Measurements from ENCODE around the gene ZCCHC17. TPM values are rescaled to one million over a fixed set of nuclear protein-coding genes. Genes with fewer than 3 reads are reported as not detected.

Gene ZCCHC17
- total and polyA plus RNA-seq, 9 donors = 25.4 to 36.8 (median 27.5) TPM

- H3K4me3 ChIP-seq (ENCODE audit: low read length) = no peak overlapping the region
- no peaks in the 10 kb centered on the region for H3K9me3 ChIP-seq (replicated peaks; ENCODE audit: control insufficient read depth, low read depth, low read length)
- no peak overlapping the region for H3K27ac ChIP-seq (ENCODE audit: low read length)
- no peak for DNase-seq
- H3K4me1 ChIP-seq (ENCODE audit: control insufficient read depth, insufficient read depth, low read length) = no peaks in the 10 kb centered on the region
- no peaks in the 10 kb centered on the region for H3K27me3 ChIP-seq (ENCODE audit: control insufficient read depth, insufficient read depth, low read length)
- WGBS (ENCODE audit: insufficient coverage) = 100% methylated on average over 1 of the region's 3 CpGs
- peaks cover 4% of the 10 kb centered on the region for H3K36me3 ChIP-seq (ENCODE audit: control insufficient read depth, insufficient read depth, low read length)
These were observed 30.5 kb downstream of the ZCCHC17 start for GRCh38 chr1:31327381-31327780.

DNA sequence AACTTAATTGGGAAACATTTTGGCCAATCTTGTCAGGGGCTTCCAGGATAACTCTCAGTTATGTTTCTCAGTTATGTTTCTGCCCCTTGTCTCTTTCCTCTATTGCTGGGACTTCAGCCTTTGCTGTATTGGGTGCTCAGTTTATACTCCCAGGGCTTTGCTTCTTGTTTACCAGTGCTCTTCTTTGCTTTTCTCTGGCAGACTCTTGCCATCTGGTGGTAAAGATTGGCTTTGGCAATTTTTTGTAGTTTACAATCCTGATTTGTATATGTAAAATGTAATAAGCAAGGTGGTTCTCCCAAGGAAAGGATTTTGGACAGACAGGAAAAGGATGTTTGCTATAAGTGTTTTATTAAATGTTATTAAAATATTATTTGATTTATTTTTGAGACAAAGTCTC lies 38.2 kb downstream of the ZCCHC17 start:
- peaks cover 10% of the 10 kb centered on the region for H3K36me3 ChIP-seq (ENCODE audit: control insufficient read depth, insufficient read depth, low read length)
- no peak overlapping the region for H3K4me3 ChIP-seq (ENCODE audit: low read length)
- DNase-seq = peak; percentile 27
- H3K27me3 ChIP-seq (ENCODE audit: control insufficient read depth, insufficient read depth, low read length) = no peaks in the 10 kb centered on the region
- H3K9me3 ChIP-seq (replicated peaks; ENCODE audit: control insufficient read depth, low read depth, low read length) = no peaks in the 10 kb centered on the region
- H3K27ac ChIP-seq (ENCODE audit: low read length) = no peak overlapping the region
- H3K4me1 ChIP-seq (ENCODE audit: control insufficient read depth, insufficient read depth, low read length) = no peaks in the 10 kb centered on the region

GRCh38 chr1:31336687-31337467 lies 40.0 kb downstream of the ZCCHC17 start:
- Histone ChIP-seq H3K4me1 (ENCODE audit: control insufficient read depth, insufficient read depth, low read length) (no peaks in the 10 kb centered on the region), H3K27ac (ENCODE audit: low read length) (no peak overlapping the region), H3K4me3 (ENCODE audit: low read length) (no peak overlapping the region), H3K27me3 (ENCODE audit: control insufficient read depth, insufficient read depth, low read length) (no peaks in the 10 kb centered on the region), H3K36me3 (ENCODE audit: control insufficient read depth, insufficient read depth, low read length) (peaks cover 11% of the 10 kb centered on the region), H3K9me3 (replicated peaks; ENCODE audit: control insufficient read depth, low read depth, low read length) (no peaks in the 10 kb centered on the region)
- WGBS (ENCODE audit: insufficient coverage) = 78% methylated on average over 3 of the region's 10 CpGs
- DNase-seq = no peak

DNA sequence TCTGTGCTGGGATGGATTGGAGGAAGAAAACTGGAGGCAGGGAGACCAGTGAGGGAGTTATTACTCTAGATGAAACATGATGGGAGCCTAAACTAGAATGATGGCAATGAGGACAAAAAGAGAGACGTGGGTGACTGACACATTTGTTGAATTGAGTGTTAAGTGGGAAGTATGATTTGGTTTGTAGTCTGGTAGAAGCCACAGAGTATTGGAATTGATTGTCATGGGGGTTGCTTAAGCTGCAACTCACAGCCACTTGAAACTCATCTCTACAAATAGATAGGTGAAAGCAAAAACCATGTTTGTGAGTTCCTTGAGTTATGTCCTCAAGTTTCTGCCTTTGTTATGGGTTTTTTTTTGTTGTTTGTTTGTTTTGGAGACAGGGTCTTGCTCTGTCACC lies 47.7 kb downstream of the ZCCHC17 start:
- DNase-seq = no peak
- Histone ChIP-seq H3K9me3 (replicated peaks; ENCODE audit: control insufficient read depth, low read depth, low read length) (no peaks in the 10 kb centered on the region), H3K36me3 (ENCODE audit: control insufficient read depth, insufficient read depth, low read length) (peaks cover 30% of the 10 kb centered on the region), H3K27ac (ENCODE audit: low read length) (no peak overlapping the region), H3K4me3 (ENCODE audit: low read length) (no peak overlapping the region), H3K4me1 (ENCODE audit: control insufficient read depth, insufficient read depth, low read length) (no peaks in the 10 kb centered on the region), H3K27me3 (ENCODE audit: control insufficient read depth, insufficient read depth, low read length) (no peaks in the 10 kb centered on the region)
- 88% methylated on average over 1 of the region's 1 CpG for WGBS (ENCODE audit: insufficient coverage)

GRCh38 chr1:31345635-31346034 lies 48.8 kb downstream of the ZCCHC17 start:
- H3K27me3 ChIP-seq (ENCODE audit: control insufficient read depth, insufficient read depth, low read length) = no peaks in the 10 kb centered on the region
- peaks cover 25% of the 10 kb centered on the region for H3K36me3 ChIP-seq (ENCODE audit: control insufficient read depth, insufficient read depth, low read length)
- H3K9me3 ChIP-seq (replicated peaks; ENCODE audit: control insufficient read depth, low read depth, low read length) = no peaks in the 10 kb centered on the region
- no peak overlapping the region for H3K4me3 ChIP-seq (ENCODE audit: low read length)
- H3K27ac ChIP-seq (ENCODE audit: low read length) = no peak overlapping the region
- DNase-seq = no peak
- no peaks in the 10 kb centered on the region for H3K4me1 ChIP-seq (ENCODE audit: control insufficient read depth, insufficient read depth, low read length)
- no CpG with 5 or more reads among the region's 2 CpGs for WGBS (ENCODE audit: insufficient coverage)

- no peak for DNase-seq
- Histone ChIP-seq H3K9me3 (replicated peaks; ENCODE audit: control insufficient read depth, low read depth, low read length) (no peaks in the 10 kb centered on the region), H3K36me3 (ENCODE audit: control insufficient read depth, insufficient read depth, low read length) (peaks cover 30% of the 10 kb centered on the region), H3K27me3 (ENCODE audit: control insufficient read depth, insufficient read depth, low read length) (no peaks in the 10 kb centered on the region), H3K27ac (ENCODE audit: low read length) (no peak overlapping the region), H3K4me1 (ENCODE audit: control insufficient read depth, insufficient read depth, low read length) (no peaks in the 10 kb centered on the region), H3K4me3 (ENCODE audit: low read length) (no peak overlapping the region)
These were observed 50.0 kb downstream of the ZCCHC17 start for GRCh38 chr1:31346785-31347184.

DNA sequence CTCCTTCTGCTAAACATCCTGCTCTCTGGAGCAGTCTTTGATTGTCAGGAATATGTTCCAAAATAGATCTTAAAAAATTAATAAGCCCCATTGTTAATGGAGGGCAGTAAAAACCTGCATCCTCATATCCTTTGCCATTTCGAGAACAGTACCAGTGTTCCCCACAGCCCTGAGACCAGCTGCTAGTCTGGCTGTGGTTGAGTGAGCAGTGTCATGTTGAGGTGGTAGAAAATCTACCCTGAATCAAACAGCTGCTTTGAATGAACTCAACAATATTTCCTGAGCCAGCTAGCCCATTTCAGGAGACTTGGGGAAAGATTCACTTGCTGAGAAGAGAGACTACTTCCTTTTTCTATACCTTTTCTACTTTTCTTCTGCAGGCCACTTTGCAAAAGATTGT lies 51.6 kb downstream of the ZCCHC17 start:
- WGBS (ENCODE audit: insufficient coverage) = no CpG with 5 or more reads among the region's 1 CpG
- no peak for DNase-seq
- Histone ChIP-seq H3K9me3 (replicated peaks; ENCODE audit: control insufficient read depth, low read depth, low read length) (no peaks in the 10 kb centered on the region), H3K4me3 (ENCODE audit: low read length) (no peak overlapping the region), H3K36me3 (ENCODE audit: control insufficient read depth, insufficient read depth, low read length) (peaks cover 24% of the 10 kb centered on the region), H3K27me3 (ENCODE audit: control insufficient read depth, insufficient read depth, low read length) (no peaks in the 10 kb centered on the region), H3K4me1 (ENCODE audit: control insufficient read depth, insufficient read depth, low read length) (no peaks in the 10 kb centered on the region), H3K27ac (ENCODE audit: low read length) (no peak overlapping the region)

- Histone ChIP-seq H3K27ac (ENCODE audit: low read length) (no peak overlapping the region), H3K27me3 (ENCODE audit: control insufficient read depth, insufficient read depth, low read length) (no peaks in the 10 kb centered on the region), H3K4me1 (ENCODE audit: control insufficient read depth, insufficient read depth, low read length) (no peaks in the 10 kb centered on the region), H3K4me3 (ENCODE audit: low read length) (no peak overlapping the region), H3K9me3 (replicated peaks; ENCODE audit: control insufficient read depth, low read depth, low read length) (no peaks in the 10 kb centered on the region), H3K36me3 (ENCODE audit: control insufficient read depth, insufficient read depth, low read length) (peaks cover 17% of the 10 kb centered on the region)
- no peak for DNase-seq
- WGBS (ENCODE audit: insufficient coverage) = no CpG with 5 or more reads among the region's 3 CpGs
These were observed 57.5 kb downstream of the ZCCHC17 start for GRCh38 chr1:31354283-31354682.

DNA sequence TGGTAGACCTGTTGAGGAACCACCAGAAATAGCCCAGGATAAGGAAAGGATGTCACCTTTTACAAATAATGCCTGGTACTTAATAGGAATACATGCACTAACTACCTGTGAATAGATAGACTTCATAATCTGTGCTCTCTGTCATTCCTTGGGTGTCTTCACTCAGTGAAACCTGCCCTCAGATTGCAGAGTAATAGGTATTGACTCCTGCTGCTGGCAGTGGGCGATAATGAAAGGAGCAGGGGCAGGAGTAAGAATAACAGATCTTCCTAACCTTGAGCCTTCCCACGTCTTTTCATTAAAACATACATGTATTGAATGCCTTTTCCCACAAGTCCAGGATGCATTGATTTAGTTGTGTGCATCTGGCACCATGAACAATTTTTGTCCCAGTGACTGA lies 59.6 kb downstream of the ZCCHC17 start:
- Histone ChIP-seq H3K27me3 (ENCODE audit: control insufficient read depth, insufficient read depth, low read length) (no peaks in the 10 kb centered on the region), H3K9me3 (replicated peaks; ENCODE audit: control insufficient read depth, low read depth, low read length) (no peaks in the 10 kb centered on the region), H3K36me3 (ENCODE audit: control insufficient read depth, insufficient read depth, low read length) (peaks cover 22% of the 10 kb centered on the region), H3K27ac (ENCODE audit: low read length) (no peak overlapping the region), H3K4me1 (ENCODE audit: control insufficient read depth, insufficient read depth, low read length) (no peaks in the 10 kb centered on the region), H3K4me3 (ENCODE audit: low read length) (no peak overlapping the region)
- DNase-seq = no peak
- WGBS (ENCODE audit: insufficient coverage) = no CpG with 5 or more reads among the region's 2 CpGs

- 92% methylated on average over 4 of the region's 6 CpGs for WGBS (ENCODE audit: insufficient coverage)
- Histone ChIP-seq H3K4me3 (ENCODE audit: low read length) (no peak overlapping the region), H3K9me3 (replicated peaks; ENCODE audit: control insufficient read depth, low read depth, low read length) (no peaks in the 10 kb centered on the region), H3K4me1 (ENCODE audit: control insufficient read depth, insufficient read depth, low read length) (no peaks in the 10 kb centered on the region), H3K27ac (ENCODE audit: low read length) (no peak overlapping the region), H3K36me3 (ENCODE audit: control insufficient read depth, insufficient read depth, low read length) (peaks cover 46% of the 10 kb centered on the region), H3K27me3 (ENCODE audit: control insufficient read depth, insufficient read depth, low read length) (no peaks in the 10 kb centered on the region)
- no peak for DNase-seq
These were observed 64.8 kb downstream of the ZCCHC17 start for GRCh38 chr1:31361607-31362006.

DNA sequence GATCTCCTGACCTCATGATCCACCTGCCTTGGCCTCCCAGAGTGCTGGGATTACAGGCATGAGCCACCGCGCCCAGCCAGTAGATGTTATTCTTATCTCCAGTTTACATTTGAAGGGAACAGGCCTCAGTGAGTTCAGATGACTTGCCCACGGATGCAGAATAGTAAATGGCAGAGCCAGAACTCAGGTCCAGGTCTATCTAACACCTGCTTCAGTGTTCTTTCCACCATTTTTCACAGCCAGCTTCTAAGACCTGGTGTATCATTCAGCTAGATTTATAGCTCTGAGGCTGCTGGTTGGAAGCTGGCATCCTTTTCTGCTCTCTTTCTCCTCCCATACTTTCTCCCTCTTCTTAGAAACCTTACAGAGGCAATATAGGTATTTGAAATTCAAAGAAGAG lies 65.2 kb downstream of the ZCCHC17 start:
- Histone ChIP-seq H3K36me3 (ENCODE audit: control insufficient read depth, insufficient read depth, low read length) (peaks cover 51% of the 10 kb centered on the region), H3K9me3 (replicated peaks; ENCODE audit: control insufficient read depth, low read depth, low read length) (no peaks in the 10 kb centered on the region), H3K27ac (ENCODE audit: low read length) (no peak overlapping the region), H3K27me3 (ENCODE audit: control insufficient read depth, insufficient read depth, low read length) (no peaks in the 10 kb centered on the region), H3K4me1 (ENCODE audit: control insufficient read depth, insufficient read depth, low read length) (no peaks in the 10 kb centered on the region), H3K4me3 (ENCODE audit: low read length) (no peak overlapping the region)
- no peak for DNase-seq
- 91% methylated on average over 3 of the region's 3 CpGs for WGBS (ENCODE audit: insufficient coverage)
